Endothelial cell of hepatic sinusoid (primary cell): ENCODE measurements around the gene CD164L2.
"Not testable (repeated sequence)": the region's sequence is repeated elsewhere in the genome, so short reads cannot be mapped to it uniquely, and the experiment has no call there.

Experiments
- in situ Hi-C: cut with HindIII; loops from 2 replicates; pipeline ENCODE4 v1.10.0; 2017; ENCODE audit warnings: low sequenced_read_pairs

The CD164L2 gene

DNA sequence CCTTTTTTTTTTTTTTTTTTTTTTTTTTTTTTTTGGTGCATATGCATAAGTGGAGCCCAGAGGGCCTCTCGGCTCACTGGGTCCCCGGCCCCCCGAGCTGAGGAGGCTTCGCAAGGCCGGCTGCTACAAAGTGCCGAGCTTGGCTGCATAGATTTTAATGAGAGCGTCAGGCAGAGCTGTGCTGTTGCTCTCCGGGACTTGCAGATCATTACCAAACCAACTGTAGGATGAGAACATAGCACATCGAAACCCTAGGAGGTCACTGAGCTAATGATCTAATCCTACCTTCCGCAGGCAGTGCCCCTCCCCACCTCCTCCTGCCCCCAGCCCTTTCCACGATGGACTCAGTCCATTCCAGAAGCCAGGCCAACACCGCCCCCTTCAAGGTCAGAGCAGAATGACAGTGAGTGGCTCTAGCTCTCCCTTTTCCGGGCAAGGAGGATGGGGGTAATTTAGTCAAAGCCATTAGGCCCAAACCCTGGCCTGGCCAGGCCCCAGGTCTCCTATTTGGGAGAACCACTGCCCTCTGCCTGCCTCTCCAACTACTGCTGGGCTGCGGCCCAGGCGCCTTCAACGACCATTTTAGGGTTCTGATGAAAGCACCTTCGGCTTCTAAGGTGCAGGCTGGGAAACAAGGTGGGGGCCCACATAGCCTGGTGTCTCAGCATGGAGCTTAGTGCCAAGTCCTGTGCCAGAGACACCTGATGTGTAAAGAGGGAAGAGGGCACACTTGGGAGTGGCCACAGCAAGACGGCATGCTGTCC, 22.6 kb upstream of the CD164L2 start:
- in situ Hi-C loops: not testable (repeated sequence)

DNA sequence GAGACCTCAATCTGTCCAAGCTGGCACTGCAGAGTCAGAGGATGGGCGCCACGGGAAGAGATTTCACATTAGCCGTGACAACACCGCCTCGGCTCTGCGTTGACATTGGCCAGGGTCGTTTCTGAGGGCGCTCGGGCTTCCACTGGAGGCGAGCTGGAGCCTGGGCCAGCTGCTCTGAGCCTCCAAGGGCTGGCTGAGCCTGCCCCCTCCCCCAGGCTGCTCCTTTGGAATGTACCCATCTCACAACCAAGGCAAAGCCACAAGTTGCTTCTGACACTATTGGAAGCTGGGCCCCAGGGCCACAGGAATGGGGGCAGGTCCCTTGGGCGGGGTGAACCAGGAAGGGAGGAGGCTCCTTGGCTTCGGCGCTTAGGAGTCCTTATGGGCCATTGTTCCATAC, 21.9 kb upstream of the CD164L2 start:
- in situ Hi-C loops: no loop called here

DNA sequence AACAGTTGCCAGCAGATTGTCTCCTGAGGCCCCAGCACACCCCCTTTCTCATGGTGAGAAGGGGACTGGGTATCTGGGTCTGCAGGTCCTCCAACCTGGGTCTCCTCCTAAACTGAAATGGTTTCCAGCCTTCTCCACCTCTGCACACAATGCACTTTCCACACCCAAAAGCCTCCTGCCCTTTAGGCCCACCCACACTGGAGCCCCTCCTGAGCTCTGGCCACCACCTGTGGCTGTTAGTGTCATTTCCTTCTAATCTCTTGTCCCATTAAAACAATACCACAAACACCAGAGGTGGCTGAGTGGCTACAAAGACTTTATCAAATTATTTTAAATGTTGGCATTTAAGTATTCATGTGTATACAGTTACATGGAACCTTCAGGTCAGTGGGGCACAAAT, 20.8 kb upstream of the CD164L2 start:
- in situ Hi-C loops: no loop called here

DNA sequence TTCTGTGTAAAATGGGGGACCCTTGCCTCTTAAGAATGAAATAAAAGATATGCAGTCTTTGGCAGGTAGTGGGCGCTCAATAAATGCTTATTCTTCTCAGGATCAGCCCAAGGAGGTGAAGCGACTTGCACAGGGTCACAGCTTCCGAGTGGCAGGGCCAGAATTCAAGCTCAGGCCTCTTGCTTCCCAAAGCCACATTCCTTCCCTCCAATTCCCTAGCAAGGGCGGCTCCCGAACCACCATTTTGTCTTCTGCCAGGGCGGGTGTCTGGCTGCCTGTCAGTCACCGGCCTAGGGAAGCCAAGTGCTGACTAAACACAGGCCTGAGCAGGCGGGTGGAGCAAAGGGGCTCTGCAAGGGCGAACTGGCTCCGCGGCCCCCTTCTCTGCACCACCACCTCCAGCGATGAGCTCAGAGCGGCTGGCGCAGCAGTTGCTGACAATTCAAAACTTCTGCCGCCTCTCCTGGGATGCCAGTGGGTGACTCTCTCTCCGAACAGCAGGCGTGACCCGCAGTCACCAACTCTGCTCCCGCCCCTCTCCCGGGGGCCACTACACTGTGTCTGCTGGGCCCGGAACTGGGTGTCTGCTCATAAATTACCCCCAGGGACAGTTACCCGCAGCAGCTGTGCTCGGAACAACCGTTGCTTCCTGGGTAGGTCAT, 20.1 kb upstream of the CD164L2 start:
- in situ Hi-C loops: no loop called here

DNA sequence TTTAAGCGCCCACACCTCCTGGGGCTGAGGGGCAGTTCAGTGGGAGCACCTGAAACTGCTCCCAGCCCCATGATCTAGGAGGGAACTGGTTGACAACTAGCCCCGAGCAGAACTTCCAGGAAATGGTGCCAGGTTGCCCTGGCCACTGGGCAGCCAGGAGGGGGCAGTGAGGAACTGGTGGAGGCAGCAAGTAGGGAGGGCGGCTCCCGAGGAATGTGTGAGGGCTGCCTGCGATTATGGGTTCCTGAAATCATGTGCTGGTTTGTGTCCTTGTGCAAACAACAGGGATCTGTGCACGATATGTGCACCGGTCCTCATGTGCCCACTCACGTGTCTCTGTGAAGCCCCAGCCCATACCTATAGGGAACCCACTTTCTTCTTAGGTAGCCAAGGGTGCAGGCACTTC, 19.2 kb upstream of the CD164L2 start:
- in situ Hi-C loops: no loop called here

DNA sequence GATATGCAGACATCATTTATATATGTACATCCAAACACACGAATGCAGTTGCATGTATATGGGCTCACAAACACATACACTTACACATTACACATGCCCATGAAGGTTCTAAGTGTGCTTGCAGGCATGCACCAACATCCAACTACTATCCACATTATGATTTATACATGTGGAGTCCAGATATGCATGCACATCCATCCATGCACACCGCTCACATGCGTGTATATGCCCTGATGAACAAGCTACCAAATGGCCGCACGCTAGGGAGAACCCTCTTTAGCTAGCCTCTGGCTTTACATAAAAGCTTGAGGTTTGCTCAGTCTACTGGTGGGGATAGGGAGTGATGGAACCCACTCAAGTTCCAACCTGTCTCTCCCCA, 17.8 kb upstream of the CD164L2 start:
- in situ Hi-C loops: no loop called here

DNA sequence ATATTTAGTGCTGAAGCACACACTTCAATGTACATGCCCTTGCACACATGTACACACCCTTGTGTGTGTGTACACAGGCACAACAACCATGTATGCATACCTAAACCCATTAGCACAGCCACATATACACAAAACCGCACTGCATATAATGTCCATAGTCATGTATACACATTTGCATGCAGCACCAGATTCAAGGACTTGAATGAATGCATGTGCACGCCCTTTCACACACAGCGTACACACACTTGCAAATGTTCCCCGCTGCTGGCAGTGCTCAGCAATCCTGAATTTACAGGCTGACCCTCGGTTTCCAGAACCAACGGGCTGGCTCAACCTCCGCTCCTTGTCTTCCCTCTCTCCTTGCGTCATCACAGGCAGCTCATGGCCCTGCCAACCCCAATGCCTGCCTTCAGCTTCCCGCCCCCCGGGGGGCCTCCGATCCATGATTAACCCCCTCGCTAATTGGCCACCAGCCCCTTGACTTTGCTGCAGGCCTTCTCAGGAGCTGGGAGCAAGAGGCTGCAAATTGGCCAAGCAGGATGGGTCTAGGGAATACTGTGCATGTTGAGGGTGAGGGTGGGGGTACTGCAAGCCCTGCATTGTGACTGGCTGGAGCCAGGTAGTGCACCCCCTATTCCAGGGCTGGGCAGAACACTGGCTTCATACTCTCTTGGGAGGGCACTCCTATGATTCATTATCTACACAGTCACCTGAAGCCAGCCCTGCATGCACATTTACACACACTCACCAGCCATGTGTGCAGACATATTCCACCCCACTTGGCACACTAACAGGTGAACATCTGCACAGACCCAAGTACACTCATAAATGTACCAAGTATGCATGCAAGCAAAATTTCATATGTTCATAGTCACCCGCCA, 17.2 kb upstream of the CD164L2 start:
- in situ Hi-C loops: no loop called here

DNA sequence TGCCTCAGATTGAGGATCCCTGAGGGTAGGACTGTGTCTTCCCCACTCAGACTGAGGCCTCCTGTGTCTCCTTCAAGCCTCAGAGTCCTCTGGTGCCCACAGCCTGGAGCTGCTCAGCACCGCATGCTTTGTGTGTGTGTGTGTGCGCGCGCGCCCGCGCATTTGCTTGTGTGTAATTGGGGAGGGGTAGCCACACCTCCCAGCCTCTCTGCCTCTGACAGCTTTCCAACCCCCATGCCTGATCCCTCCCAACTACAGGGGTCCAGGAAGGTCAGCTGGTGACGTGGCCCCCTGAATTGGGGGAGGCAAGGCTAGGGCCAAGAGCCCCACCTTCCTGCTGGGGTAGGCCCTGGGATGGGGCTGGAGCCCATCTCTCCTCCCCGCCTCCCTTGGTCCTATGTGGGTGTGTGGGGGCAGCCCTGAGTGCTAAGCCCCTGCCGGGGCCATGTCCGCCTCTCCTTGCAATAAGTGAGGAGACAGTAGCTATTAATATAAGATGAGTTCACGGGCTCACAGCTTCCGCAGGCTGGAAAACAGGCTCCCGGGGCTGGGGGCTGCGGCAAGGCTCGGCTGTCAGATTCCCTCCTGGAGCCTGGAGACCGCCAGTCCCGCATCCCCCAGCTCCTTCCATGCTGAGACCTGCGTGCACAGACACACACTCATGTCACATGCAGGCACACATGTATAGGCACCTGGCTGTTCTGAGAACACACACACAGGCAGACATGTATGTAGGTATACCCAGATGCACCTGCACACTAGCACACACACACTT, 16.3 kb upstream of the CD164L2 start:
- in situ Hi-C loops: loop anchor here (5.0 kb wide), 3 partner anchors 62 to 198 kb away; no protein-coding TSS in a partner anchor

DNA sequence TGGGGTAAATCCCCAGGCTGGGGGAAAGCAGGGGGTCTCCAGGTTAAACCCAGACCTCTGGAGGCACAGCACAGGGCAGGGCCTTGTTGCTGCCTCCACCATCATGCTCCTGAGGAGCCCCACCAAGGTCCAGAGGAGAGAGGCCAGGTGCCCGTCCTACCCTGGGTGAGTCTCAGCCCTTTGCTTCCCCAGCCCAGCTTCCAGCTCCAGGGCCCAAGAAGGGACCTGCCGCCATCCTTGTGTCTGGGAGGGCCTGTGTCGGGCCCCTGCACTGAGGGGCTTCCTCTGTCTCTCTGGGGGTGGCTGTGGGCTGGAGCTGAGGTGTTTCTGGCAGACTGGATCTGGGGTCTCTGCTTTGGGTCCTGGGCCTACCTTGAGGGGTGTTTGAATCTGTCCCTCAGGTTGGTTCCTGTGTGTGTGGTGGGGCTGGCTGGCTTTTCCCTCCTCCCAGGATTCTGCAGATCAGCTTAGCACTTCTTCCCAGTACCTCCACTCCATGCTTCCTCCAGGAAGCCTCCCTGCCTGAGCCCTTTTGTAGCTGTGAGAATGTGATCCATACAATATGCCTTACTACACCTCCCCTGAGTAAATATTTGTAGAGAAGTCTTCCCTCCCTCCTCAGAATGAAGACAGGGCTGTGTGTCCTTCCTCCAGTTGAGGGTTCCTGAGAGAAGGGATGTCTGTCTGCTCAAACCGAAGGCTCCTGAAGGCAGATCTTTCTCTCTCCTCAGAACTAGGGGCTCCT, 15.4 kb upstream of the CD164L2 start:
- in situ Hi-C loops: loop anchor here (5.0 kb wide), 3 partner anchors 61 to 199 kb away; no protein-coding TSS in a partner anchor

DNA sequence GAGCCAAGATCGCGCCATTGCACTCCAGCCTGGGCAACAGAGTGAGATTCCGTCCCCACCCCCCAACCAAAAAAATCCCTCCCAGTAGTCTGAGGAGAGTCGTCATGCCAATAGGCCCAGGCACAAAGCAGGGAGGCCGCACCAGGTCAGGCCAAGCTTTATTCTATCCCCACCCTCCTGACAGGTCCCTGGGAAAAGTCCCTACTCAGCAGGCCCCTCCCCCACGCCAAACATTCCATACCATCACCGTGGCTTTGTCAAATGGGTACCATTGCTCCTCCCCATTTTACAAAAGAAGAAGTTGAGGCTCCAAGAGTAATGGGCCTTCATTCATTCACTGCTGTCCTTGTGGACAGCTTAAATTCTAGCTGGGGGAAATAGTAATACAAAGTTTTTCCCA, 14.6 kb upstream of the CD164L2 start:
- in situ Hi-C loops: loop anchor here (5.0 kb wide), 3 partner anchors 60 to 200 kb away; no protein-coding TSS in a partner anchor

DNA sequence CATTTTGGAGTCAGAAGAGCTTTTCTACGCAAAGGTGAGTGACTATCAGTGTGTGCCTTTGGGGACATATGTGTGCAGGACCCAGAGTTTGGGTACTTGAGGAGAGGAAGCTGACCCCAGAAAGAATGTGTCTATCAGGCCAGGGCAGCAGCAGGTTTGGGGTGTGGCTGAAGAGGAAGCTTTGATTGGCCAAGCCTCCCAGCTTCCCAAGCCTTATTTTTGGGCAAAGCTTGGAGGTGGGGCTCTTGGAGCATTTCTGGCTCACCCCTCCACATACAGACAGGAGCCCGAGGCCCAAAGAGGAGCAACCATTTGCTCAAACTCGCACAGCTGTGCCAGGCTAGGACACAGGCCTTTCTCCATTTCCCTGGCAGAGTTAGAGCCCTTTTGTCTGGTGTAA, 14.0 kb upstream of the CD164L2 start:
- in situ Hi-C loops: loop anchor here (5.0 kb wide), 3 partner anchors 60 to 200 kb away; no protein-coding TSS in a partner anchor

DNA sequence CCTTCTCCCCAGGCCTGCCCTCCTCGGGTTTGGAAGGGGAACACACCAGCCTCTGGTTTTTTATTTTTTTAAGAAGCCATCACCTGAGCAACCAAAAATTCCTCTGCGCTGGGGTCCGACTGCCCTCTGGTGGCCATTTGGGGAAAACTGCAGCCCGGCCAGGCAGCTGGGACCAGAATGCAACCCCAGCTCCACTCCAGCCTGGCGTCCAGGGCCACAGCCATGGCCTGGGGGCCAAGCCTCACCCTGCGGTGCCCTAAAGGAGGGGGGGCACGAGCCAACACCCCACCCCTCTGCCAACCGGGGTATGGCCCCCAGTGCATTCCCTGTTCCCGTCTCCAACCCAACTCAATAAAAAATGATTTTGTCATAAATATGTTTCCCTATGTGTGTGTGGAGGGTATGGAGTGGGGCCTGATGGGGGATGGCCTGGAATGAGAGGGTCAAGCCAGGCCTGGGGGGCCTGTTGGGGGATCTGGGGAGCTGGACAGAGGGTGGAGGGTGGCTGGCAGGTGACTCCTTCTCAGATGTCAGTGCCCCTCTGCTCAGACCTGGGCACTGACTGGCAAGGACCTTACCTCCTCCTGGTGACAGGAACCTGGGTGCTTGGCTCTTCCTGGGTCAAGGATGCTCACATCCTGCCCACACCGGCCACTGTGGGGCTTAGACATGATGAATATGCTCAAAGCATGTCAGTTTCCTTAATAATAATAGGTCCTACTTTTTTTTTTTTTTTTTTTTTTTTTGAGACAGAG, 12.5 kb upstream of the CD164L2 start:
- in situ Hi-C loops: loop anchor here (5.0 kb wide), 3 partner anchors 58 to 202 kb away; no protein-coding TSS in a partner anchor

DNA sequence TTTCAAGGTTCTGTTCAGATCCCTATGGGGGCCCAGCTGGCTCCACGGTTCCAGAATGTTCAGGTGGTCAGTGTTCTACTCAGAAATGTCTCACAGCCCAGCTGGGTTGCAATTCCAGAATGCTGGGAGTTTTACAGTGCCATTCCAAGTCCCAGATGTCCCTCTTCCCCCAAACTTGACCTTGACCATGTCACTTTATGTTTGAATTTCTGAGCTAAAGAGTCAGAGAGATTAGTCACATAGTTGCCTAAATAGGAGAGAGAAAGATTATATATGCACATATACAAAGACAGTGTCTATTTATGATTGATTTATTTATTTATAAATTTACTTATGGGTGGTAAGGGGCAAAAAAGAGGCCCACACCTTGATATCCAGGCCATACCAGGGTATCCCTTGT, 11.8 kb upstream of the CD164L2 start:
- in situ Hi-C loops: loop anchor here (5.0 kb wide), 3 partner anchors 58 to 202 kb away; no protein-coding TSS in a partner anchor

DNA sequence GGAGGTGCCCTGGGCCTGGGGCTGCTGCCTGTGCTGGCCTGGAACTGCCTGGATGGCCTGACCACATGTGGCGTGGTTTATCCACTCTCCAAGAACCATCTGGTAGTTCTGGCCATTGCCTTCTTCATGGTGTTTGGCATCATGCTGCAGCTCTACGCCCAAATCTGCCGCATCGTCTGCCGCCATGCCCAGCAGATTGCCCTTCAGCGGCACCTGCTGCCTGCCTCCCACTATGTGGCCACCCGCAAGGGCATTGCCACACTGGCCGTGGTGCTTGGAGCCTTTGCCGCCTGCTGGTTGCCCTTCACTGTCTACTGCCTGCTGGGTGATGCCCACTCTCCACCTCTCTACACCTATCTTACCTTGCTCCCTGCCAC, 11.1 kb upstream of the CD164L2 start:
- in situ Hi-C loops: no loop called here

DNA sequence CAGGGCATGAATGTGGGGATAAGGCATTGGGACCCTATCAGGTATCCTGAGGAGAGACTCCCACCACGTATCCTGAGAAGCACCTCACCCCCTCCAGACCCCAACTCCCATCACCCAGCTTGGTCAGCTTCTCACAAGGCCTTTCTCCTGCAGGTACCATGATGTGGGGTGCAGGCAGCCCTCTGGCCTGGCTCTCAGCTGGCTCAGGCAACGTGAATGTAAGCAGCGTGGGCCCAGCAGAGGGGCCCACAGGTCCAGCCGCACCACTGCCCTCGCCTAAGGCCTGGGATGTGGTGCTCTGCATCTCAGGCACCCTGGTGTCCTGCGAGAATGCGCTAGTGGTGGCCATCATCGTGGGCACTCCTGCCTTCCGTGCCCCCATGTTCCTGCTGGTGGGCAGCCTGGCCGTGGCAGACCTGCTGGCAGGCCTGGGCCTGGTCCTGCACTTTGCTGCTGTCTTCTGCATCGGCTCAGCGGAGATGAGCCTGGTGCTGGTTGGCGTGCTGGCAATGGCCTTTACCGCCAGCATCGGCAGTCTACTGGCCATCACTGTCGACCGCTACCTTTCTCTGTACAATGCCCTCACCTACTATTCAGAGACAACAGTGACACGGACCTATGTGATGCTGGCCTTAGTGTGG, 10.6 kb upstream of the CD164L2 start:
- in situ Hi-C loops: no loop called here

DNA sequence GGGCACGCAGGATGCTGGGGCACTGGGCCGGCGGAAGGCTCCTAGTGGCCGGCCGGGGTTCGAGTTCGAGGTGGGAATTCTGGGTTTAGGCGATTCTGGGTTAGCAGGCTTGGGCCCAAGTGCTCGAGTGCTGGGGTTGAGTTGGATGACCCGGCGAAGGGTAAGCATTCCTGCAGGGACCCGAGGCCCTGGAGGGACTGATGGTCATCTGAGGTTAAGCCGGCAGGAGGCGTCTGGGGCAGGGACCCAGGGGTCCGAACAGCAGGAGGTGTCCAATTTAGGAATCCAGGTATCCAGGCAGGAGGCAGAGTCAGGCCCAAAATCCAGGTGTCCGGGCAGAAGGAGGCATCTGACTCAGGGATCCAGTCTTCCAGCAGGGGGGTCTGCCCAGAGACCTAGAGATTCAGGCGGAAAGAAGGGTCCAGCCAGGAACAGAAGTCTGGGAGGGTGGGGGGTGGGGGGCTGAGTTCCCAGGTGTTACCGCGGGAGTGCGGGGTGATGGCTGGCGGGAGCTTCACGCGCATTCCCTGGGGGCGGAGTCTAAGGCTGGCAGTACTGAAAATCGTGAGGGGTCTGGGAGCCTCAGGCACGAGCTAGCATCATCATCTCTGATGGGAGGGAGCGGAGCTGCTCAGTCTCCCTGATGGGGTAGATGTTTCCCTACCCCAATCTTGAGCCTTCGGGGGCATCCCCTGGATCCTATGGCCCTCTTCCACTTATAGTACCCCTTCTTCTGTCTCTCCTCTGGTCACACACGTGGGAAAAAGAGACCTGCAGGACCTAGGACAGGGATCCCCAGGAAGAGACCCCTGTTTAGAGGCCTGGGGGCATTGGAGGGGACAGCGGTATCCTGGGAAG, 9.9 kb upstream of the CD164L2 start:
- in situ Hi-C loops: no loop called here

DNA sequence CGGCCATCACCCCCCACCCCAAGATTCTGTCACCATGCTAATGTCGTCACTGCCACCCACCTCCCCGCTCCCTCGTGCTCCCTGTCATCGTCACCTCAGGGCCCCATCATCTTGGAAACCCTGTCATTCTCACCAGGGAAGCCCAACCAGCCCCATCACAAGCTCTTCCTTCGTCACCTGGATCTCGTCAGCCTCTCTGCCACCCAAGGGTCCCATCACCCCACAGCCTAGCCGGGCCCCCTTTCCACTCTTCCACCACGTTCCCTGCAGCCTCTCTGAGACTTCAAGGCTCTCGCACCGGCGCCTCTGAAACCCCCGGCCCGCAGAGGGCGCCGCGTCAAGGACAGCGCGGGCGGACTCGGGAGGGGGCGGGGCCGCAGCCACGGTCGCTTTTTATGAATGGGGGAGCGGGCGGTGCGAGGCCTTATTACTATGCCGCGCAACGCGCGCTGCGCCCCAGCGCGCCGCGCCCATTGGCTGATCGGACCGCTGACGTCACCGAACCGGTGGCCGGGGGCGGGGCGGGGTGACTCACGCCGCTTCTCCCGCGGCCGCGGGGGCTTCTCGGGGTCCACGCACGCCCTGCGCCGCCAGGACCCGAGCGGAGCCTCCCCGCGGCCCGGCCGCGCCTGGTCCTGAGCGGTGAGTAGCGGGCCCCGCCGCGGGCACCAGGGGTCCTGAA, 9.1 kb upstream of the CD164L2 start, which contains the start of gene GPR3:
Gene GPR3 (plus strand): TSS at position 527 of the 682 bp plus-strand sequence. CDS start 1,177 bp downstream, outside the sequence.
- in situ Hi-C loops: no loop called here
